Measurements from ENCODE around the gene ACY1. TPM values are rescaled to one million over a fixed set of nuclear protein-coding genes. Genes with fewer than 3 reads are reported as not detected.
"Not testable (repeated sequence)": the region's sequence is repeated elsewhere in the genome, so short reads cannot be mapped to it uniquely, and the experiment has no call there.

ACY1 gene
- total and polyA plus RNA-seq, 4 donors, result 3.8 to 29.8 (median 24.4) TPM

- peaks cover 31% of the 10 kb centered on the region for H3K36me3 ChIP-seq (ENCODE audit: control insufficient read depth, insufficient read depth, low read length)
- H3K4me1 ChIP-seq (ENCODE audit: control insufficient read depth, insufficient read depth, low read length), result peaks cover 39% of the 10 kb centered on the region
- H3K9me3 ChIP-seq (ENCODE audit: control insufficient read depth, insufficient read depth, low read length), result no peaks in the 10 kb centered on the region
- no peak for DNase-seq (ENCODE audit: low read depth in 4 of 6, low spot score in 6 of 6)
- WGBS (ENCODE audit: insufficient coverage), result 97% methylated on average over 8 of the region's 10 CpGs
- no peak overlapping the region for H3K27ac ChIP-seq (ENCODE audit: low read depth, low read length)
- H3K27me3 ChIP-seq (ENCODE audit: control insufficient read depth, insufficient read depth, low read length), result no peaks in the 10 kb centered on the region
- no peak overlapping the region for H3K4me3 ChIP-seq (ENCODE audit: low read depth, low read length)
Observed at GRCh38 chr3:51980253-51980652, 3.1 kb upstream of the ACY1 start.

GRCh38 chr3:51982352-51982837 lies 940 bp upstream of the ACY1 start:
- no peaks in the 10 kb centered on the region for H3K27me3 ChIP-seq (ENCODE audit: control insufficient read depth, insufficient read depth, low read length)
- peaks cover 39% of the 10 kb centered on the region for H3K36me3 ChIP-seq (ENCODE audit: control insufficient read depth, insufficient read depth, low read length)
- H3K4me1 ChIP-seq (ENCODE audit: control insufficient read depth, insufficient read depth, low read length), result peaks cover 25% of the 10 kb centered on the region
- 18% methylated on average over 4 of the region's 4 CpGs for WGBS (ENCODE audit: insufficient coverage)
- H3K27ac ChIP-seq (ENCODE audit: low read depth, low read length), result peak overlapping the region; percentile 95
- no peaks in the 10 kb centered on the region for H3K9me3 ChIP-seq (ENCODE audit: control insufficient read depth, insufficient read depth, low read length)
- peak overlapping the region; percentile 72 for H3K4me3 ChIP-seq (ENCODE audit: low read depth, low read length)
- no peak for DNase-seq (ENCODE audit: low read depth in 4 of 6, low spot score in 6 of 6)

GRCh38 chr3:51983578-51984268 lies 388 bp downstream of the ACY1 start:
- no peaks in the 10 kb centered on the region for H3K27me3 ChIP-seq (ENCODE audit: control insufficient read depth, insufficient read depth, low read length)
- peaks cover 31% of the 10 kb centered on the region for H3K36me3 ChIP-seq (ENCODE audit: control insufficient read depth, insufficient read depth, low read length)
- peaks cover 25% of the 10 kb centered on the region for H3K4me1 ChIP-seq (ENCODE audit: control insufficient read depth, insufficient read depth, low read length)
- H3K4me3 ChIP-seq (ENCODE audit: low read depth, low read length), result peak overlapping the region; percentile 60
- 86% methylated on average over 18 of the region's 22 CpGs for WGBS (ENCODE audit: insufficient coverage)
- no peaks in the 10 kb centered on the region for H3K9me3 ChIP-seq (ENCODE audit: control insufficient read depth, insufficient read depth, low read length)
- H3K27ac ChIP-seq (ENCODE audit: low read depth, low read length), result peak overlapping the region; percentile 95
- no peak for DNase-seq (ENCODE audit: low read depth in 4 of 6, low spot score in 6 of 6)

- peak overlapping the region; percentile 95 for H3K27ac ChIP-seq (ENCODE audit: low read depth, low read length)
- H3K4me3 ChIP-seq (ENCODE audit: low read depth, low read length), result no peak overlapping the region
- H3K9me3 ChIP-seq (ENCODE audit: control insufficient read depth, insufficient read depth, low read length), result no peaks in the 10 kb centered on the region
Observed at GRCh38 chr3:51984269-51984647, 923 bp downstream of the ACY1 start.

GRCh38 chr3:51985063-51985462 lies 1.7 kb downstream of the ACY1 start:
- Histone ChIP-seq H3K36me3 (ENCODE audit: control insufficient read depth, insufficient read depth, low read length) (peaks cover 23% of the 10 kb centered on the region), H3K4me3 (ENCODE audit: low read depth, low read length) (no peak overlapping the region), H3K9me3 (ENCODE audit: control insufficient read depth, insufficient read depth, low read length) (no peaks in the 10 kb centered on the region), H3K27me3 (ENCODE audit: control insufficient read depth, insufficient read depth, low read length) (no peaks in the 10 kb centered on the region), H3K27ac (ENCODE audit: low read depth, low read length) (no peak overlapping the region), H3K4me1 (ENCODE audit: control insufficient read depth, insufficient read depth, low read length) (peaks cover 25% of the 10 kb centered on the region)
- no peak for DNase-seq (ENCODE audit: low read depth in 4 of 6, low spot score in 6 of 6)
- 97% methylated on average over 3 of the region's 6 CpGs for WGBS (ENCODE audit: insufficient coverage)

More at GRCh38 chr3:51984269-51984647, 923 bp downstream of the ACY1 start:
- no peaks in the 10 kb centered on the region for H3K27me3 ChIP-seq (ENCODE audit: control insufficient read depth, insufficient read depth, low read length)
- H3K36me3 ChIP-seq (ENCODE audit: control insufficient read depth, insufficient read depth, low read length), result peaks cover 31% of the 10 kb centered on the region
- peaks cover 25% of the 10 kb centered on the region for H3K4me1 ChIP-seq (ENCODE audit: control insufficient read depth, insufficient read depth, low read length)
- no peak for DNase-seq (ENCODE audit: low read depth in 4 of 6, low spot score in 6 of 6)

GRCh38 chr3:51986010-51986947 lies 2.9 kb downstream of the ACY1 start:
- H3K4me1 ChIP-seq (ENCODE audit: control insufficient read depth, insufficient read depth, low read length), result peaks cover 25% of the 10 kb centered on the region
- peaks cover 15% of the 10 kb centered on the region for H3K36me3 ChIP-seq (ENCODE audit: control insufficient read depth, insufficient read depth, low read length)
- no peak overlapping the region for H3K27ac ChIP-seq (ENCODE audit: low read depth, low read length)
- H3K4me3 ChIP-seq (ENCODE audit: low read depth, low read length), result no peak overlapping the region
- H3K27me3 ChIP-seq (ENCODE audit: control insufficient read depth, insufficient read depth, low read length), result no peaks in the 10 kb centered on the region
- 90% methylated on average over 6 of the region's 12 CpGs for WGBS (ENCODE audit: insufficient coverage)
- H3K9me3 ChIP-seq (ENCODE audit: control insufficient read depth, insufficient read depth, low read length), result no peaks in the 10 kb centered on the region
- no peak for DNase-seq (ENCODE audit: low read depth in 4 of 6, low spot score in 6 of 6)

- Histone ChIP-seq H3K27me3 (ENCODE audit: control insufficient read depth, insufficient read depth, low read length) (no peaks in the 10 kb centered on the region), H3K36me3 (ENCODE audit: control insufficient read depth, insufficient read depth, low read length) (peaks cover 25% of the 10 kb centered on the region), H3K4me3 (ENCODE audit: low read depth, low read length) (no peak overlapping the region), H3K4me1 (ENCODE audit: control insufficient read depth, insufficient read depth, low read length) (peaks cover 18% of the 10 kb centered on the region), H3K9me3 (ENCODE audit: control insufficient read depth, insufficient read depth, low read length) (no peaks in the 10 kb centered on the region), H3K27ac (ENCODE audit: low read depth, low read length) (no peak overlapping the region)
- DNase-seq (ENCODE audit: low read depth in 4 of 6, low spot score in 6 of 6), result no peak
- 92% methylated on average over 4 of the region's 7 CpGs for WGBS (ENCODE audit: insufficient coverage)
Observed at GRCh38 chr3:51987568-51987967, 4.2 kb downstream of the ACY1 start.

- Histone ChIP-seq H3K4me1 (ENCODE audit: control insufficient read depth, insufficient read depth, low read length) (peaks cover 13% of the 10 kb centered on the region), H3K4me3 (ENCODE audit: low read depth, low read length) (no peak overlapping the region), H3K27me3 (ENCODE audit: control insufficient read depth, insufficient read depth, low read length) (no peaks in the 10 kb centered on the region), H3K9me3 (ENCODE audit: control insufficient read depth, insufficient read depth, low read length) (no peaks in the 10 kb centered on the region), H3K36me3 (ENCODE audit: control insufficient read depth, insufficient read depth, low read length) (peaks cover 33% of the 10 kb centered on the region), H3K27ac (ENCODE audit: low read depth, low read length) (no peak overlapping the region)
- DNase-seq (ENCODE audit: low read depth in 4 of 6, low spot score in 6 of 6), result no peak
- WGBS (ENCODE audit: insufficient coverage), result 79% methylated on average over 15 of the region's 15 CpGs
Observed at GRCh38 chr3:51988286-51989146, 5.2 kb downstream of the ACY1 start.

- H3K9me3 ChIP-seq (ENCODE audit: control insufficient read depth, insufficient read depth, low read length); H3K27me3 ChIP-seq (ENCODE audit: control insufficient read depth, insufficient read depth, low read length); H3K4me3 ChIP-seq (ENCODE audit: low read depth, low read length); DNase-seq (ENCODE audit: low read depth in 4 of 6, low spot score in 6 of 6); H3K27ac ChIP-seq (ENCODE audit: low read depth, low read length): not testable (repeated sequence)
- H3K36me3 ChIP-seq (ENCODE audit: control insufficient read depth, insufficient read depth, low read length), result peaks cover 51% of the 10 kb centered on the region
- WGBS (ENCODE audit: insufficient coverage), result 72% methylated on average over 32 of the region's 38 CpGs
- H3K4me1 ChIP-seq (ENCODE audit: control insufficient read depth, insufficient read depth, low read length), result peaks cover 22% of the 10 kb centered on the region
Observed at GRCh38 chr3:51990501-51990971, 7.2 kb downstream of the ACY1 start.

Data from spinal cord (tissue), 10 donors.